Spleen (tissue), 7 donors: ENCODE data around the gene RBMS1.

Experiments
- CTCF ChIP-seq, 11 experiments: fragments of 200-600 bp in 7 of 11; fragments of 450-650 bp in 4 of 11; sonication (generic) in 4 of 11; IDR thresholded peaks in 8 of 11; conservative IDR thresholded peaks in 3 of 11; 1 replicate in 7 of 11; 2 replicates in 4 of 11; pipeline versions ENCODE4 v1.4.0 to v1.8.0; 2016 to 2021; ENCODE audit warnings: antibody characterized with exemption in 11 of 11, inconsistent platforms in 4 of 11, mild to moderate bottlenecking in 1 of 11
- POLR2A ChIP-seq, 3 donors: fragments of 450-650 bp; IDR thresholded peaks; one replicate each; pipeline ENCODE4 v1.5.1; 2017; ENCODE audit warnings: antibody characterized with exemption in 3 of 3, mild to moderate bottlenecking in 1 of 3
- donor health status: DM: no; HTN: no; CAD: no; lungs with moderate emphysema.
- donor health status: DM: no; HTN: no; CAD: no.
- donor health status: DM: no; HTN: no; CAD: no.

- TF ChIP-seq CTCF (IDR thresholded peaks at IDR 0.05 in 8 of 11, conservative IDR thresholded peaks at IDR 0.05 in 3 of 11) = no peak
- no peak for TF ChIP-seq POLR2A (IDR thresholded peaks at IDR 0.05)
Observed at GRCh38 chr2:160367887-160368286, 125.7 kb downstream of the RBMS1 start.
